Measurements from ENCODE around the gene CCDC127.
"Not testable (repeated sequence)": the region's sequence is repeated elsewhere in the genome, so short reads cannot be mapped to it uniquely, and the experiment has no call there.

Gene CCDC127

GRCh38 chr5:217494-218456 lies at the start of gene CCDC127, which contains the start of gene SDHA:
TSS of gene CCDC127 (minus strand) at chr5:218153. CDS start at chr5:216849, 1,304 bp downstream.
TSS of gene SDHA (plus strand) at chr5:218320. CDS start at chr5:218356, 36 bp downstream.
- peak; percentile 89 for DNase-seq

DNA sequence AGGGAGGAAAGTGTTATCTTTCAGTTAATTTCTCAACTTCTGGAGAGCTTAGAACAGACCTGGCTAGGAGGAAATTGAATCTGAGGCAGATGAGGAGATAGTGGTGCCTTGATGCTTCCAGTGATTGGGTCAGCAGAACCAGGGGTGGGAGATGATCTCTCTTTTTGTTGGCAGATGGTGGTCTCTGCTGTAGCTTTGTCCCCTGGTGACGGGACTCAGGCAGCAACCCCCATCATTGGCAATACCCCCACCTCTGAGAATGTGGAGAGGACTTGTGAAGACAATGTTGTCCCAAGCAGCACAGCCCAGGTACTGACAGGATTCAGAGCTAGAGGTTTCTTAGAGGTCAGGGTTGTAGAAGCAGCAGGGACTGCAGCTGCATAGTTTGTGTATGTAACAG lies 49.8 kb upstream of the CCDC127 start:
- DNase-seq: no peak

DNA sequence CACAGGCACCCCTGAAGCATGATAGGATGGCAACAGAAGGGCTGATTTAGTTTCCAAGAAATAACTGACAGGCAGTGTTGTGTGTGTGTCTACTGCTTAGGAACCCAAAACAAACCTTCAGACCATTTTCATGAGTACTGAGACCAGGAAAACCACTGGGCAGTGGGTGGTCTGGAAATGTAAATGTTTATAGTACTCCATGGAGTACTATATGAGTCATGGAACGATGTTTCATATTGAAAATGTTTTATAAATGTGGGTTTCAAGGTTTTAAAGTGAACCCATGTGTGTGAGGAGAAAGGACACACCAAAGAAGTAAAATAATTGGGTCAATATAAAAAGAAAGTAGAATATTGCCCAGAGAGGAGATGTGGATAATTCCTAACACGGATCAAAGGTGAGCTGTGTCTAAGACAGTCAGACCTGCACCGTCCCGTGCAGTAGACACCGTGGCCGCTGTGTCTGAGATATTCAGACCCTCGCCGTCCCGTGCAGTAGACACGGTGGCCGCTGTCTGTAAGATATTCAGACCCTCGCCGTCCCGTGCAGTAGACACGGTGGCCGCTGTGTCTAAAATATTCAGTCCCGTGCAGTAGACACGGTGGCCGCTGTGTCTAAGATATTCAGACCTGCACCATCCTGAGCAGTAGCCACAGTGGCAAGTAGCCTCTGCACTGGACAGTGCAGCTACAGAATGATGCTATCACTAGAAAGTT lies 48.5 kb upstream of the CCDC127 start:
- DNase-seq: not testable (repeated sequence)

DNA sequence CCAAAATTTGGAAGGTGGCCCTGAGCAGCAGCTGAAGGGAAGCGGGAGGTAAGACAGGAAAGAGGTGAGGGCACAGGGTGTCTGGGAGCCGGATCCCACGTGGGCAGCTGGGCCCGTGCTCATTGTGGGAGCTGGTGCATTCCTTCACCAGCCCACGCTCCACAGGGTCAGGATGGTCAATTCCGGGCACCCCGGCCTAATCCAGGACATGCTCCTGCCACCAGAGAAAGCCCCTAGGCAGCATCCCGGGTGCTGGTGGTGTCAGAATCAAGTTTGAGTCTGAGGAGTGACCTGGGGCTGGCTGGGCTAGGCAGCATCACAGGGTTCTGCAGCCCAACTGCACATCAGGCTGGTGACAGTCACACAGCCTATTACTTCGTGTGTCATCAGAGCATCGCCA lies 46.4 kb upstream of the CCDC127 start:
- no peak for DNase-seq

GRCh38 chr5:263275-263974 lies 45.5 kb upstream of the CCDC127 start:
- DNase-seq: not testable (repeated sequence)

- no peak for DNase-seq
These were observed 39.2 kb upstream of the CCDC127 start for GRCh38 chr5:257148-257547.

- not testable (repeated sequence) for DNase-seq
These were observed 38.4 kb upstream of the CCDC127 start for GRCh38 chr5:256347-256746.

DNA sequence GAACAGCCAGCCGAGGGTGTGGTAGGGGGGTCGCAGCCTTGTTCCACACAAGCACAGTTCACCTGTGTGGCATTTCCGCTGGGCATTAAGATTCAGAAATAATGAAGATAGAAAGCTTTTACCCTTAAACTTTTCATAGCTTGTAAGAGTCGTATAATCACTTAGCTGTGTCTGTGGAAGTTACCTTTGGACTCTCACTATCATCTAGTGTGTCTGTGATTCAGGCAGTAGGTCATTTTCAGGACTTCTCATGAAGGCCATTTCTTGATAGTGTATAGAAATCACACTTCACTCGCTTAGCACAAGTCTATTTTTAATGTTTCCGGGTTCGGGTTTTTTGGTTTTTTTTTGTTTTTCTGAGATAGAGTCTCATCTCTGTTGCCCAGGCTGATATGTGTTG lies 37.2 kb upstream of the CCDC127 start:
- not testable (repeated sequence) for DNase-seq

GRCh38 chr5:254322-254721 lies 36.4 kb upstream of the CCDC127 start:
- DNase-seq: not testable (repeated sequence)

DNA sequence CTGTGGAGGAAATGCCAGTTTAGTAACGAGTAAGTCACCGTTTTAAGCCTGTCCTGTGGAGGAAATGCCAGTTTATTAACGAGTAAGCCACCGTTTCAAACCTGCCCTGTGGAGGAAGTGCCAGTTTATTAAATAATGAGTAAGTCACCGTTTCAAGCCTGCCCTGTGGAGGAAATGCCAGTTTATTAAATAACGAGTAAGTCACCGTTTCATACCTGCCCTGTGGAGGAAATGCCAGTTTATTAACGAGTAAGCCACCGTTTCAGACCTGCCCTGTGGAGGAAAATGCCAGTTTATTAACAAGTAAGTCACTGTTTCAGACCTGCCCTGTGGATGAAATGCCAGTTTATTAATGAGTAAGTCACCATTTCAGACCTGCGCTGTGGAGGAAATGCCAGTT lies 34.6 kb upstream of the CCDC127 start:
- no peak for DNase-seq

DNA sequence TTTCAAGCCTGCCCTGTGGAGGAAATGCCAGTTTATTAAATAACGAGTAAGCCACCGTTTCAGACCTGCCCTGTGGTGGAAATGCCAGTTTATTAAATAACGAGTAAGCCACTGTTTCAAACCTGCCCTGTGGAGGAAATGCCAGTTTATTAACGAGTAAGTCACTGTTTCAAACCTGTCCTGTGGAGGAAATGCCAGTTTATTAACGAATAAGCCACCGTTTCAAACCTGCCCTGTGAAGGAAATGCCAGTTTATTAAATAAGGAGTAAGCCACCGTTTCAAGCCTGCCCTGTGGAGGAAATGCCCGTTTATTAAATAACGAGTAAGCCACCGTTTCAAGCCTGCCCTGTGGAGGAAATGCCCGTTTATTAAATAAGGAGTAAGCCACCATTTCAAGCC lies 34.0 kb upstream of the CCDC127 start:
- DNase-seq: not testable (repeated sequence)

- not testable (repeated sequence) for DNase-seq
These were observed 33.6 kb upstream of the CCDC127 start for GRCh38 chr5:251538-251937.

- DNase-seq: not testable (repeated sequence)
These were observed 33.1 kb upstream of the CCDC127 start for GRCh38 chr5:251016-251415.

- DNase-seq: not testable (repeated sequence)
These were observed 32.4 kb upstream of the CCDC127 start for GRCh38 chr5:250396-250795.

DNA sequence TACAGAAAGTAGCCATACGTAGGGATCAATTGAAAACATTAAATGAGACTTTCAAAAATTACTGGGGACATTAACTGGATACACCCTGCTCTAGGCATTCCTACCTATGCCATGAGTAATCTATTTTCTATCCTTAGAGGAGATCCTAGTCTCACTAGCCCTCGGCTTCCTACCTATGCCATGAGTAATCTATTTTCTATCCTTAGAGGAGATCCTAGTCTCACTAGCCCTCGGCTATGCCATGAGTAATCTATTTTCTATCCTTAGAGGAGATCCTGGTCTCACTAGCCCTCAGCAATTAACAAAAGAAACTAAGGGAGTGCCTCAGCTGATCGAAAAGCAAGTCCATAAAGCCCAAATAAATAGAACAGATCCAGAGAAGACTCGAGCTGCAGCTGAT lies 27.8 kb upstream of the CCDC127 start:
- not testable (repeated sequence) for DNase-seq

GRCh38 chr5:243683-244367 lies 25.9 kb upstream of the CCDC127 start:
- DNase-seq: not testable (repeated sequence)

GRCh38 chr5:241045-241669 lies 23.2 kb upstream of the CCDC127 start:
- not testable (repeated sequence) for DNase-seq

DNA sequence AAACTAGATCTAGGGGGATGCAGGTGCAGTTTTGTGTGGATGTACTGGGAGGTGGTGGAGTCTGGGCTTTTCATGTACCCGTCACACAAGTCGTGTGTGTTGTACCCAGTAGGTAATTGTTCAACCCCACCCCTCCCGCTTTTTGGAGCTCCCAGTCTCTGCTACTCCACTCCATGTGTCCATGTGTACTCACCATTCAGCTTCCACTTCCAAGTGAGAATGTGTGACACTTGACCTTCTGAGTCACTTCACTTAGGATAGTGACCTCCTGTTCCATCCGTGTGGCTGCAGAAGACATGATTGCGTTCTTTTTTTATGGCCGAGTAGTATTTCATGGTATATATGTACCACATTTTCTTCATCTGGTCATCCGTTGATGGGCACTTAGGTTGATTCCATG lies 22.6 kb upstream of the CCDC127 start:
- not testable (repeated sequence) for DNase-seq

- not testable (repeated sequence) for DNase-seq
These were observed 20.0 kb upstream of the CCDC127 start for GRCh38 chr5:237931-238330.

- DNase-seq: not testable (repeated sequence)
These were observed 17.6 kb upstream of the CCDC127 start for GRCh38 chr5:235527-235926.

- no peak for DNase-seq
These were observed 16.5 kb upstream of the CCDC127 start for GRCh38 chr5:234450-234849.

DNA sequence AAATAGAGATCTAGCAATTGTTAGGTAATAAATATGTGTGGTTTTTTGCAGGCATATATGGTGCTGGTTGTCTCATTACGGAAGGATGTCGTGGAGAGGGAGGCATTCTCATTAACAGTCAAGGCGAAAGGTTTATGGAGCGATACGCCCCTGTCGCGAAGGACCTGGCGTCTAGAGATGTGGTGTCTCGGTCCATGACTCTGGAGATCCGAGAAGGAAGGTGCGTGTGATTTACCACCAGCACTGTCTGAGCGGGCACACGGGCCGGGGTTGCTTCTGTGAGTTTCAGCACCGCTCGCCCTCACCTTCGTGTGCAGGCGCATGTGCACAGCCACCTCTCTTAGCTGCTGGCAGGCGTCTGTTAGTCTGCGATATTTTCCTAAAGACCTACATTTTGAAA lies 15.5 kb upstream of the CCDC127 start:
- DNase-seq: not testable (repeated sequence)

Measured in T1000 (cell line).